ENCODE data around the gene DDO. TPM values are rescaled to one million over a fixed set of nuclear protein-coding genes. Genes with fewer than 3 reads are reported as not detected.

DDO gene
- total and polyA plus RNA-seq, 2 of the 8 experiments (the other 6 are each of a cell fraction or from before 2014, with no cell fraction given) = not detected

DNA sequence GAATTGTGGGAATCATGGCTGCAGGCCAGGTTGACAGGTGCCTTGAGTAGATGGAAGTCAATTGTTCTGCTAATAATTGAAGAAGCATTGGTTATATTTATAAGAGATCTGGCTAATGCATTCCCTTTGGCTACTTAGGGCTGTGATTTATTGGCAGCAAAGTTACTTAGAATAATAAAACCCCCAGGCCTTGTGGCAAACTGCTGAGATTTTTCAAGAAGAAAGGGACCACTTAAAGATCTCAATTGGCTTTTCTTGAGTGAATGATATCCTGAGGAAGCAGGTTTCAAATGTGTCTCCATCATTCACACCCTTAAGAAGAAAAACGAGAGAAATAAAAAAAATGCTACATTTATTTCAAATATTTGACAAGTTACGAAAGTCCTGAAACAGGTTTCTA is 27.4 kb downstream of the DDO start:
- no peak overlapping the region for H2BK15ac ChIP-seq (ENCODE audit: low read length)
- H3K27me3 ChIP-seq (replicated peaks in 1 of 4; ENCODE audit: control insufficient read depth in 3 of 4, extremely low read depth in 1 of 4, insufficient read depth in 3 of 4, low read length in 3 of 4) = no peaks in the 10 kb centered on the region
- ChIA-PET CTCF (ENCODE audit: partially characterized antibody) (interaction anchor here (0.6 to 6.9 kb wide), 3 partner anchors 282 to 692 kb away, joined by 3 to 74 read pairs (median 3); no protein-coding TSS in a partner anchor), POLR2A (ENCODE audit: partially characterized antibody) (no interaction called here)
- H2AK5ac ChIP-seq (ENCODE audit: low read depth, low read length) = no peak overlapping the region
- H3K23me2 ChIP-seq (ENCODE audit: low read depth, low read length) = no peaks in the 10 kb centered on the region
- FAIRE-seq = no peak
- no peak overlapping the region for H3K4ac ChIP-seq (replicated peaks; ENCODE audit: insufficient read length, low read depth, low read length)
- H2BK20ac ChIP-seq (ENCODE audit: low read length) = no peak overlapping the region
- no peak overlapping the region for H3K18ac ChIP-seq (ENCODE audit: extremely low read depth, low read length)
- H2AFZ ChIP-seq (ENCODE audit: low read length) = no peak overlapping the region
- H4K5ac ChIP-seq (ENCODE audit: insufficient read length, low read depth, low read length) = no peak overlapping the region
- H3K79me2 ChIP-seq (ENCODE audit: control insufficient read depth in 1 of 2, insufficient read depth in 2 of 2, low read length in 2 of 2) = no peaks in the 10 kb centered on the region
- no peaks in the 10 kb centered on the region for H3K79me1 ChIP-seq (ENCODE audit: low read depth, low read length)
- no peak overlapping the region for H3K4me3 ChIP-seq (ENCODE audit: extremely low read depth in 1 of 4, insufficient read depth in 2 of 4, low read depth in 3 of 4, low read length in 4 of 4)
- DNase-seq (ENCODE audit: low read depth in 1 of 2, low spot score in 2 of 2) = no peak
- peaks cover 0 to 2% (median 0%) of the 10 kb centered on the region in 4 experiments; a peak in 1 of 7 replicates for H3K4me1 ChIP-seq (replicated peaks in 1 of 4; ENCODE audit: control insufficient read depth in 3 of 4, insufficient read depth in 4 of 4, low read length in 3 of 4)
- no peaks in the 10 kb centered on the region for H4K20me1 ChIP-seq (replicated peaks in 1 of 2; ENCODE audit: control insufficient read depth in 1 of 2, insufficient read depth in 2 of 2, low read length in 2 of 2)
- H3K23ac ChIP-seq (ENCODE audit: insufficient read length) = no peak overlapping the region
- no peak overlapping the region for H3K9ac ChIP-seq (replicated peaks in 1 of 4; ENCODE audit: extremely low read depth in 1 of 4, low read depth in 3 of 4, low read length in 3 of 4)
- no peaks in the 10 kb centered on the region for H3K36me3 ChIP-seq (ENCODE audit: control insufficient read depth in 2 of 4, insufficient read depth in 4 of 4, low read length in 3 of 4)
- 84% methylated on average over 2 of the region's 2 CpGs; no CpG with 5 or more reads in 1 of the 2 experiments for WGBS, 2 experiments (ENCODE audit: extremely low coverage in 1 of 2, insufficient coverage in 1 of 2, insufficient read length in 1 of 2, insufficient replicate concordance in 2 of 2, low coverage in 1 of 2, low lambda C conversion rate in 2 of 2, missing lambda C conversion rate in 1 of 2)
- no peak overlapping the region for H3K56ac ChIP-seq (replicated peaks; ENCODE audit: insufficient read length, low read depth, low read length)
- no peak overlapping the region for H2BK120ac ChIP-seq (replicated peaks; ENCODE audit: low read depth, low read length)
- TF ChIP-seq SUZ12 (IDR thresholded peaks at IDR 0.05; ENCODE audit: low read length) = no peak
- TF ChIP-seq SP4 (IDR thresholded peaks at IDR 0.05; ENCODE audit: low read length) = no peak
- TF ChIP-seq POLR2AphosphoS5 (IDR thresholded peaks at IDR 0.05; ENCODE audit: low read depth, low read length) = no peak
- TF ChIP-seq NRF1 (IDR thresholded peaks at IDR 0.05; ENCODE audit: low read depth, low read length) = no peak
- TF ChIP-seq RNF2 (IDR thresholded peaks at IDR 0.05; ENCODE audit: borderline replicate concordance, low read depth, low read length, missing control alignments, poor library complexity, severe bottlenecking) = no peak
- no peak overlapping the region for H4K91ac ChIP-seq (replicated peaks; ENCODE audit: insufficient read length, low read length)
- H2BK12ac ChIP-seq (ENCODE audit: low read depth, low read length) = no peak overlapping the region
- H3K27ac ChIP-seq (ENCODE audit: low read depth, low read length) = no peak overlapping the region
- H4K8ac ChIP-seq (ENCODE audit: extremely low read depth, insufficient read depth, low read length) = no peak overlapping the region
- H3K4me2 ChIP-seq (ENCODE audit: insufficient read depth in 1 of 2, low read depth in 2 of 2, low read length in 2 of 2) = no peak overlapping the region
- H2BK5ac ChIP-seq (ENCODE audit: low read depth, low read length) = no peak overlapping the region
- H3K14ac ChIP-seq (ENCODE audit: insufficient read length) = no peak overlapping the region
- H3K9me3 ChIP-seq (ENCODE audit: insufficient read depth in 2 of 2, low read depth in 1 of 2, low read length in 1 of 2) = no peaks in the 10 kb centered on the region
